ENCODE results near the gene ARHGEF1. TPM values are rescaled to one million over a fixed set of nuclear protein-coding genes. Genes with fewer than 3 reads are reported as not detected.

The ARHGEF1 gene
- total RNA-seq, 1 donor from 2014 or later: 10.9 TPM

GRCh38 chr19:41905273-41906002, 22.5 kb downstream of the ARHGEF1 start:
- TF ChIP-seq EZH2phosphoT487 (IDR thresholded peaks at IDR 0.05): no peak
- no peak for TF ChIP-seq EZH2 (IDR thresholded peaks at IDR 0.05)
- TF ChIP-seq, protein P1, sequence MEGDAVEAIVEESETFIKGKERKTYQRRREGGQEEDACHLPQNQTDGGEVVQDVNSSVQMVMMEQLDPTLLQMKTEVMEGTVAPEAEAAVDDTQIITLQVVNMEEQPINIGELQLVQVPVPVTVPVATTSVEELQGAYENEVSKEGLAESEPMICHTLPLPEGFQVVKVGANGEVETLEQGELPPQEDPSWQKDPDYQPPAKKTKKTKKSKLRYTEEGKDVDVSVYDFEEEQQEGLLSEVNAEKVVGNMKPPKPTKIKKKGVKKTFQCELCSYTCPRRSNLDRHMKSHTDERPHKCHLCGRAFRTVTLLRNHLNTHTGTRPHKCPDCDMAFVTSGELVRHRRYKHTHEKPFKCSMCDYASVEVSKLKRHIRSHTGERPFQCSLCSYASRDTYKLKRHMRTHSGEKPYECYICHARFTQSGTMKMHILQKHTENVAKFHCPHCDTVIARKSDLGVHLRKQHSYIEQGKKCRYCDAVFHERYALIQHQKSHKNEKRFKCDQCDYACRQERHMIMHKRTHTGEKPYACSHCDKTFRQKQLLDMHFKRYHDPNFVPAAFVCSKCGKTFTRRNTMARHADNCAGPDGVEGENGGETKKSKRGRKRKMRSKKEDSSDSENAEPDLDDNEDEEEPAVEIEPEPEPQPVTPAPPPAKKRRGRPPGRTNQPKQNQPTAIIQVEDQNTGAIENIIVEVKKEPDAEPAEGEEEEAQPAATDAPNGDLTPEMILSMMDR (IDR thresholded peaks at IDR 0.05): no peak
- H3K4me3 Mint-ChIP-seq: no peak overlapping the region
- peaks cover 2% of the 10 kb centered on the region for H3K27me3 Mint-ChIP-seq (ENCODE audit: insufficient read depth, low read depth)
- no peaks in the 10 kb centered on the region for H3K36me3 ChIP-seq
- no peak overlapping the region for H3K9ac ChIP-seq
- H3K4me3 ChIP-seq: no peak overlapping the region
- no peak overlapping the region for H3K4me2 ChIP-seq
- H3K4me1 ChIP-seq: no peaks in the 10 kb centered on the region
- H3K79me2 ChIP-seq (ENCODE audit: low read depth): no peaks in the 10 kb centered on the region
- H2AFZ ChIP-seq (replicated peaks): no peak overlapping the region
- DNase-seq (ENCODE audit: low spot score): no peak
- H3F3A ChIP-seq (ENCODE audit: low read depth): no peaks in the 10 kb centered on the region
- H3K9me3 Mint-ChIP-seq: no peaks in the 10 kb centered on the region
- H4K20me1 ChIP-seq (ENCODE audit: low read depth): peaks cover 1% of the 10 kb centered on the region
- peaks cover 18% of the 10 kb centered on the region for H3K27me3 ChIP-seq
- no peaks in the 10 kb centered on the region for H3K9me3 ChIP-seq (ENCODE audit: low read depth)
- no peak overlapping the region for H3K27ac Mint-ChIP-seq
- H3K27ac ChIP-seq: no peak overlapping the region
- no peaks in the 10 kb centered on the region for H3K4me1 Mint-ChIP-seq
- peaks cover 5% of the 10 kb centered on the region for H3K36me3 Mint-ChIP-seq

GRCh38 chr19:41906271-41906670, 23.3 kb downstream of the ARHGEF1 start:
- H3K27ac Mint-ChIP-seq: no peak overlapping the region
- H3K36me3 Mint-ChIP-seq: peaks cover 5% of the 10 kb centered on the region
- no peak overlapping the region for H3K4me2 ChIP-seq
- no peaks in the 10 kb centered on the region for H3K4me1 Mint-ChIP-seq
- H3K27ac ChIP-seq: no peak overlapping the region
- H3K9ac ChIP-seq: no peak overlapping the region
- no peaks in the 10 kb centered on the region for H3K9me3 Mint-ChIP-seq
- no peak for DNase-seq (ENCODE audit: low spot score)
- TF ChIP-seq EZH2phosphoT487 (IDR thresholded peaks at IDR 0.05) (no peak), EZH2 (IDR thresholded peaks at IDR 0.05) (no peak)
- TF ChIP-seq, protein P1 (IDR thresholded peaks at IDR 0.05): no peak
- H4K20me1 ChIP-seq (ENCODE audit: low read depth): peaks cover 4% of the 10 kb centered on the region
- H3K27me3 Mint-ChIP-seq (ENCODE audit: insufficient read depth, low read depth): peaks cover 9% of the 10 kb centered on the region
- no peaks in the 10 kb centered on the region for H3K9me3 ChIP-seq (ENCODE audit: low read depth)
- peaks cover 26% of the 10 kb centered on the region for H3K27me3 ChIP-seq
- H3K4me3 Mint-ChIP-seq: no peak overlapping the region
- no peak overlapping the region for H2AFZ ChIP-seq (replicated peaks)
- H3F3A ChIP-seq (ENCODE audit: low read depth): no peaks in the 10 kb centered on the region
- H3K36me3 ChIP-seq: no peaks in the 10 kb centered on the region
- H3K4me1 ChIP-seq: no peaks in the 10 kb centered on the region
- H3K4me3 ChIP-seq: no peak overlapping the region
- no peaks in the 10 kb centered on the region for H3K79me2 ChIP-seq (ENCODE audit: low read depth)

GRCh38 chr19:41906916-41907680, 24.1 kb downstream of the ARHGEF1 start:
- H3K4me1 ChIP-seq: no peaks in the 10 kb centered on the region
- TF ChIP-seq, protein P1 (IDR thresholded peaks at IDR 0.05): no peak
- TF ChIP-seq EZH2phosphoT487 (IDR thresholded peaks at IDR 0.05): no peak
- TF ChIP-seq EZH2 (IDR thresholded peaks at IDR 0.05): no peak
- no peaks in the 10 kb centered on the region for H3K9me3 ChIP-seq (ENCODE audit: low read depth)
- Mint-ChIP-seq H3K27me3 (ENCODE audit: insufficient read depth, low read depth) (peaks cover 18% of the 10 kb centered on the region), H3K4me3 (no peak overlapping the region), H3K36me3 (peaks cover 5% of the 10 kb centered on the region), H3K9me3 (no peaks in the 10 kb centered on the region), H3K27ac (no peak overlapping the region), H3K4me1 (peaks cover 4% of the 10 kb centered on the region)
- H3K27me3 ChIP-seq: peaks cover 35% of the 10 kb centered on the region
- peaks cover 12% of the 10 kb centered on the region for H4K20me1 ChIP-seq (ENCODE audit: low read depth)
- H3F3A ChIP-seq (ENCODE audit: low read depth): no peaks in the 10 kb centered on the region
- H2AFZ ChIP-seq (replicated peaks): no peak overlapping the region
- no peak overlapping the region for H3K4me3 ChIP-seq
- no peak for DNase-seq (ENCODE audit: low spot score)
- no peaks in the 10 kb centered on the region for H3K79me2 ChIP-seq (ENCODE audit: low read depth)
- no peak overlapping the region for H3K27ac ChIP-seq
- no peaks in the 10 kb centered on the region for H3K36me3 ChIP-seq
- no peak overlapping the region for H3K9ac ChIP-seq
- H3K4me2 ChIP-seq: no peak overlapping the region

Measured in neural progenitor cell (in vitro differentiated cells).